Left ventricle myocardium superior (tissue), 1 donor: ENCODE data around the gene ZNF587B. TPM values are rescaled to one million over a fixed set of nuclear protein-coding genes. Genes with fewer than 3 reads are reported as not detected.
"Not testable (repeated sequence)": the region's sequence is repeated elsewhere in the genome, so short reads cannot be mapped to it uniquely, and the experiment has no call there.

Source experiments
- ATAC-seq: fragments of 200-7000 bp; cut with Tn5 transposase; one replicate; pipeline ENCODE4 v1.9.1; 2020; ENCODE audit warnings: mild to moderate bottlenecking, moderate library complexity
- DNase-seq: peaks from one replicate; pipeline ENCODE4 v3.0.0-alpha.2; 2020
- intact Hi-C: fragments of 100-400 bp; cut with micrococcal nuclease; formaldehyde crosslinking; loops from one replicate; pipeline ENCODE4 v1.11.0; 2022
- total RNA-seq: library from RNA; stranded (reverse); fragmentation: NEBNext Ultra II Directional; extraction: Animal tissue kit (Norgen Biotek cat#: 25700); gene quantifications from one replicate; pipeline ENCODE4 v1.2.1, GENCODE V29; 2021
- donor health status: DM: no; HTN: yes; CAD: no; lungs with severe emphysema.

Gene ZNF587B
- total RNA-seq, 1 donor from 2014 or later: 5.6 TPM

DNA sequence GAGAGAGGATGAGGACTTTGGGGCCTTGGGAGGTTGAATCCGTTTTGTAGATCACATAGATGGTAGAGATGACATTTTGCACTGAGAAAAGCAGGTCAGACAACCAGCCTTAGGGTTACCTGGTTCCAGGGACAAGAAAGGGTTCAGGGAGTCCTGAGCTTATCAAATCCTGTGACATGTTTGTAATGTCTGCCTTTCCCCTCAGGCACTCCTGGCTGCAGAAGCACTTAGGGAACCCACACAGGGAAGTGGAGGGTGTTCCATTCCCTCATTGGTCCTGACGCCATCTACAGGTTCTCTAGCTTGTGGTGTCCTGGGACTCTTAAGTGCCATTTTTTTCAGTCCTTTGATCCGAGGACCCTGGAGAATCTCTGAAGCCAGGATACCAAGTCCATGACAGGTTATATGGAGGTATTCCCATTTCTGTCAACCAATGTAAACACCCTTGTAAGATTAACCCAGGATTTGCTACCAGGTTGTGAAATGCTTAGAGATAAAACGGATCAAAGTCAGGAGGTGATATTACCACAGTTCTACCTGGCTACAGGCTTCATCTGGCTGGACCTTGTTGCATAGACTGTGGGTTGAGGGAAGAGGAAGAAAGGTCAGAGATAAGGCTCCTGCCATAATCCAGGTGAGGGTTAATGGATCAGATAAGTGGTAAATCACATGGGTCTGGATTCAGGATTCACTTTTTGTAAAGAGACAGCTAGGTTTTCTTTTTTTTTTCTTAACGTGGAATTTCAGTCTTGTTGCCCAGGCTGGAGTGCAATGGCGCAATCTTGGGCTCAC lies 21.9 kb downstream of the ZNF587B start:
- intact Hi-C loops, ATAC-seq, DNase-seq: not testable (repeated sequence)

DNA sequence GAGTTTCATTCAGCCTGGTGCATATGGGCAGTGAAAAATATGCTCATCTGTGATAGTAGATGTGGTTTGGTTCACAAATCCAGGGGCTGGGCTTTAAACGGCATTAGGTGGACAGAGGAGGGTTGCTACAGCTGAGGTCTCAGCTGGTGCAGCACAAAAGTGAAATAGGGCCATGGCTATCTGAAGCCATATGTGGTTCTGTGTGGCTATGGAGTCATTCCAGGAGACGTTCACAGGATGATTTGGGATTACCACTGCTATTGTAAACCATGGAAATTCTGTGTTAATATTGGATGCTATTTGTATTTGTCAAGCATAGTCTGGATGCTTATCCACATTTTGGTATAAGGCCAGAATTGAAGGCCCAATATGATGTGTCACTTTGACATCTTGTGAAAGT lies 24.0 kb downstream of the ZNF587B start:
- ATAC-seq, DNase-seq, intact Hi-C loops: not testable (repeated sequence)

DNA sequence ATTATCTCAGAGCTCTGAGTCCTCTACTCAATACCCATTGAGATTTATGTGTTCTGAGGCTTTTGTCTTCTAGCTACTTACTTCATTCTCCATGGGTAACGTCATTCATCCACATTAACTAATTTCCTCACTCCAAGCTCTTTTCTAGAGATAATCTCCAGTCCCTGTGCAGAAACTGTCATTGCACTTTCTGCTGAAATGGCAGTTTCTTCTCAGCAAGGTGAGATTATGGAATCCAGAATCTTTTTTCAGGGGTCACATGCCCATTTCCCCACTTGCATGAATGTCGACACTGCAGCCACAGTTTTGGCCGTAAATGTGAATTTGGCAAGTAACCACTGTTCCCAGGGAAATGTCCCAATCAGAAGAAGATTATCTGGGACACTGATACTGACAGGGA lies 32.3 kb downstream of the ZNF587B start:
- ATAC-seq, intact Hi-C loops, DNase-seq: not testable (repeated sequence)

DNA sequence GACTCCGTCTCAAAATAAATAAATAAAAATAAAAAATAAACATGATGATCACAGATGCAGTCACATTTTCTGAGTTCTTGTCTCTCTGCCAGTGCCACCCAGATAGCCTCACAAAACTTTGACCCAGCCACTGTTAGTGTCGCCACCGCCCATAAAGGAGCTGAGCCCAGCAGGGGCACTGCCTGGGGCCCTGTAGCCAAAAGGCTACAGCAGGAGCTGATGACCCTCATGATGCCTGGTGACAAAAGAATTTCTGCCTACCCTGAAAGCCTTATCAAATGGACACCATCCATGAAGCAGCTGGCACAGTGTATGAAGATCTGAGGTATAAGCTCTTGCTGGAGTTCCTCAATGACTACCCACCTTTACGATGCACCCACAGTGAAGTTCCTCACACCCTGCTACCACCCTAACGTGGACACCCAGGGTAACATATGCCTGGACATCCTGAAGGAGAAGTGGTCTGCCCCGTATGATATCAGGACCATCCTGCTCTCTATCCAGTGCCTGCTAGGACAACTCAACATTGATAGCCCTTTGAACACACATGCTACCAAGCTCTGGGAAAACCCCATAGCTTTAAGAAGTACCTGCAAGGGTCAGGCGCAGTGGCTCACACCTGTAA lies 37.9 kb downstream of the ZNF587B start:
- ATAC-seq (no peak), DNase-seq (no peak)
- intact Hi-C loops: no loop called here

DNA sequence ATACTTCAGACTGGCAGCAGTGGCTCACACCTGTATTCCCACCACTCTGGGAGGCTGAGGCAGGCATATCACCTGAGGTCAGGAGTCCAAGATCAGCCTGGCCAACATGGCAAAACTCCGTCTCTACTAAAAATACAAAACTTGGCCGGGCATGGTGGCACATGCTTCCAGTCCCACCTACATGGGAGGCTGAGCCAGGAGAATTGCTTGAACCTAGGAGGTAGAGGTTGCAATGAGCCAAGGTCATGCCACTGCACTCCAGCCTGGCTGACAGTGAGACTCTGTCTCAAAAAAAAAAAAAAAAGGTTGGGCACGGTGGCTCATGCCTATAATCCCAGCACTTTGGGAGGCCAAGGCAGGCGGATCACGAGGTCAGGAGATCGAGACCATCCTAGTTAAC lies 39.6 kb downstream of the ZNF587B start:
- peak; percentile 70 for ATAC-seq
- DNase-seq, intact Hi-C loops: not testable (repeated sequence)

DNA sequence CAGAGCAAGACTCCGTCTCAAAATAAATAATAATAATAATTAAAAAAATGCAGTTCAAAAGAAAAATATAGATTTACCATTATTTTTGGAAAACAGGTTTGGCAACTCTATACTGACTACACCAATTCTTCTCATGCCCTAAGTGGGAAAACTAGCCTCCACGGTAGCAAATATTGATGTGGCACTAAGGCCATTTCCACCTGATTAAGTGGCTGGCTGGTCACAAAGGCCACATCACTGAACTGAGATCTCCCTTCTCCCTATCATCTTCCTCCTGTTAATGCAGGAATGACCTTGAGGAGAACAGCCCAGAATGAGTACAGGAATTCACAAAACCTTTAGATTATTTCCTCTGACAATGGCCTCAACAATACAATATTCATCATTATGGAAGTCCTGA lies 40.1 kb downstream of the ZNF587B start:
- no peak for DNase-seq
- intact Hi-C loops: no loop called here
- ATAC-seq: no peak

DNA sequence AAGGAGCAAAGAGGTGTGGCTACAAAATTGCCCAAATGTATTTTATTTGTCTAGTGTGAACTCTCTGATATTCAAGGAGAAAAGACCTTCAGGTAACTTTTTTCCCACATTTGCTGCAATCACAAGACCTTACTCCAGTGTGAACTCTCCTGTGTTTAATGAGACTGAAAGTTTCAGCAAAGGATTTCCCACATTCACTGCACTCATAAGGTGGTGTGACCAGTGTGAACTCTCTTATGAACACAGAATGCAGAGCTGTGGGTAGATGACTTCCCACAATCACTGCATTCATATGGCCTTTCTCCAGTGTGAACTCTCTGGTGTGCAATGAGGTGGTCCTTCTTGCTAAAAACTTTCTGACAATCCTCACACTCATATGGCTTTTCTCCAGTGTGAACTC lies 42.4 kb downstream of the ZNF587B start:
- no peak for DNase-seq
- no peak for ATAC-seq
- intact Hi-C loops: no loop called here

DNA sequence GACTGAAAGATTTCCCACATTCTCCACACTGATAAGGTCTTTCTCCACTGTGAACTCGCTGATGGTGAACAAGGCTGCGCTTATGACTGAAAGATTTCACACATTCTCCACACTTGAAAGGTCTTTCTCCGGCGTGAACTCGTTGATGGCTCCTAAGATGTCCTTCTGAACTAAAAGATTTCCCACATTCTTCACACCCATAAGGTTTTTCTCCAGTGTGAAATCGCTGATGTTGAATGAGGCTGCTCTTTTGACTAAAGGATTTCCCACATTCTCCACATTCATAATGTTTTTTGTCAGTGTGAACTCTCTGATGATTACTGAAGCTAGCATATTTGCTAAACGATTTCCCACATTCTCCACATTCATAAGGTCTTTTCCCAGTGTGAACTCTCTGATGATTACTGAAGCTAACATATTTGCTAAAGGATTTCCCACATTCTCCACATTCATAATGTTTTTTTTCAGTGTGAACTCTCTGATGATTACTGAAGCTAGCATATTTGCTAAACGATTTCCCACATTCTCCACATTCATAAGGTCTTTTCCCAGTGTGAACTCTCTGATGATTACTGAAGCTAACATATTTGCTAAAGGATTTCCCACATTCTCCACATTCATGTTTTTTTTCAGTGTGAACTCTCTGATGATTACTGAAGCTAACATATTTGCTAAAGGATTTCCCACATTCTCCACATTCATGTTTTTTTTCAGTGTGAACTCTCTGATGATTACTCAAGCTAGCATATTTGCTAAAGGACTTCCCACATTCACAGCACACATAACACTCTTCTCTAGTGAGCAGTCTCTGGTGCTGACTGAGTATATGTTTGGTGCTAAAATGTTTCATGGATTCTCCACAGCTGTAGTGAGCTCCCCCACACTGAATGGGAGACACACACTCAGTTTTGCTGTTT lies 44.0 kb downstream of the ZNF587B start:
- DNase-seq, ATAC-seq, intact Hi-C loops: not testable (repeated sequence)

DNA sequence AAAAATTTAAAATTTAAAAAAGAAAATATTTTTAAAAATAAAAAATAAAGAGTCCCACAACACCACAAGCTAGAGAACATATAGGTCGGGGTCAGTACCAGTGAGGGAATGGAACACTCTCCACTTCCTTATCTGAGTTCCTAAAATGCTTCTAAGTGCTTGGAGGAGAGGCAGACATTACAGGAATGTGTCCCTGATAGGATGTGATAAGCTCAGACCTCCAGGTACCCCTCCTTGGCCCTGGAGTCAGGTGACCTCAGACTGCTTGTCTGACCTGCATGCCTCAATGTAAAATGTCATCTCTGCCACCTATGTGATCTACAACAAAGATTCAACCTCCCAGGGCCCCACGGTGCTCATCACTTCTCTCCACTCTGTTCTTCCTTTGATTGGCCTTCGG lies 55.9 kb downstream of the ZNF587B start:
- DNase-seq (no peak), ATAC-seq (peak; percentile 26)
- intact Hi-C loops: no loop called here

DNA sequence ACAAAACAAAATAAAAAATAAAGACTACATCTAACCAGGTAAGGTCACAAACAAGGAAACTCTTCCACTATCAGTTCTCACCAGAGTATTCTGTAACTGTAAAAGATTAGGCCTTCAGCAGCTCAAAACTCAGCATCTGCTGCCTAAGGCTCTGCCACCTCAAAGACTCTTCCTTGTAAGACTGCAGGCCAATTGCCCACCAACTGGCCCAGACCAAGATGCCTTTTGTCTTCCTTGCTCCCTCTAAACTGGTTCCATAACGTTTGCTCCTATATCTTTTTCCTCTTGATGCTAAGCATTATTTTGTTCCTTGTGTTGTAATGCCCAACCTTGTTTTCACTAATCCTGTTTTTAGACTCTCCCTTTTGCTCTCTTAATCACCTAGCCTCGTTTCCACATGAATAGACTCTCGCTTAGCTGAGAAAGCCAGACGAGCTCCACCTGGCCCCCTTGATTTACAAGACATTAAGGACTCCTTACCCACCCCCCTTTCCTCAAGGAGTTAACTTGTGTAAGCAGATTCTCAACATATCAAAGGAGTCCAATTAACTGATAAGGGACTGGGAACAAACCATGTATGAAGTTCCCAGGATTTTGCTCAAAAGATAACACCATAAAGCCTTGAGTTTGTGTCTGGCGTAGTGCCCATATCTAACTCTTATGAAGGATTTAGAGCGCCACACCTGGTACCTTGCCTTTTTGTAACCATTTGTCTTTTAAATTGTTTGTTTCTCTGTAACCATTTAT lies 57.3 kb downstream of the ZNF587B start:
- intact Hi-C loops: no loop called here
- no peak for ATAC-seq
- DNase-seq: no peak

DNA sequence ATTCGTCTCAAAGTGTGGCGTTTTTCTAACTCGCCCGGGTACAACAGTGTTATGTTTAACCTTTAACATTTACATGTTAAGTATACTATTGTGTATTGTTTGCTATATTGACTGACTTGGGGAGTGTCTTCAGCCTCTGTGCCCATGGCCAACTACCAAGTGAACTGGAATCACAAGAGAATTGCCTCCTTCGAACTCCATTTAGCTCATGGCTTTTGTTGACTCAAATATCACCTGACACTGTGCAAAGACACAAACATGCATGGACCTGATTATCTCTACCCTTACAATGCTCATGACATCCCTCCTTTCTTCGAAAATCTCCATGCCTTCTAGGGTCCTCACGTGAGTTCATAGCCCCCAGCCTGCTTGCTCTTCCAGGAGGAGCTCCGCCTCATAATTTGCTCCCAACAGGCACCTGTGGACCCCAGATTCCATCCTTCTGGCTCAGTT lies 58.0 kb downstream of the ZNF587B start:
- ATAC-seq: no peak
- intact Hi-C loops: no loop called here

DNA sequence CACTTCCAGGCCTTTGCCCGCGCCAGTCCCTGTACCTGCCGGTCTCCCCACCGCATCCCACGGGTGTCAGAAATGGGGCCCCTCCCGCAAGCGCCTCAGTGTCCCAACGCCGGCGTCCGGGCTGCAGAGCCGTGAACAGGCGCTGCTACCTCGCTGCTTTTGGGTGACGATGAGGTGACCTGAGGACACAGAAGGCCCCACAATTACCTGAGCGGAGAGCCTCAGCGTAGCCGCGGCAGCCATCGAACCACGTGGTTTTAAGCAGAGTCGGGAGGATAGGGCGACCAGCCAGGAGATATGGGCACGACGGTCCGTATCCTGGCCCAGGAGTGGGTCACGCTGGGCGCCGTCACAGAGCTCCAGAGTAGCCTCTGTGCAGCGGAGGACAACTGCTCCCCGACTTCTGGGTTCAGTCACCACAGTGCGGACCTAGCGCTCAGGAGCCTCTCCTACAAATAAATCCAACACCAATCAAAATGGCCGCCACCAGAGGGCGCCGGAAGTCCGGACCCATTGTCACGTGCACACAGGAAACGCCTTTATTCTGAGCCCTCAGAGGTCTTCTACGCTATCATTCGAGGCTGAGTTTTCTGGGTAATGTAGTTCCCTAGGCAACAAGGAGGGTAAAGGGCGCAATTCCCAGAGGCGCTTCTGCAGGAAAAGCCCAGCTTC lies 58.6 kb downstream of the ZNF587B start, which contains the start of gene ZNF814:
ZNF814 (minus strand) TSS at position 478 of the 672 bp plus-strand sequence; CDS start at position 243, 235 bp downstream.
- intact Hi-C loops: no loop called here
- peak; percentile 90 for DNase-seq
- peak; percentile 92 for ATAC-seq

More for the DNA sequence above, 58.0 kb downstream of the ZNF587B start:
- no peak for DNase-seq

DNA sequence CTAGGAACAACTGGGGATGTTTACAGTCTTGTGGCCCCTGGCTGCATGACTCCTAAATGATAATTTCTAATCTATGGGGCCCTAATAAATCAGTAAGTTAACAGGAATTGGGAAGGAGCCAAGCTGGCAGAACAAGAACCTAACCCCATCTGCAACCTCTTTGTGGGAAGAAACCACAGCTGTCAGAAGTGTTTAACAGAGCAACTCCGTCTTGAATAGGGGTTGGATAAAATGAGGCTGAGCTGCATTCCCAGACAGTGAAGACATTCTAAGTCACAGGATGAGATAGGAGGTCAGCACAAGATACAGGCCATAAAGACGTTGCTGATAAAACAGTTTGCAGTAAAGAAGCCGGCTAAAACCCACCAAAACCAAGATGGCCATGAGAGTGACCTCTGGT lies 60.6 kb downstream of the ZNF587B start:
- DNase-seq, ATAC-seq, intact Hi-C loops: not testable (repeated sequence)

Other genes starting within 250 kb of the ZNF587B start
- 4.1 TPM for gene ZIK1, start 246.2 kb upstream of the ZNF587B start, total RNA-seq
- gene ZNF530, start 230.4 kb upstream of the ZNF587B start, total RNA-seq: 3.9 TPM
- 12.9 TPM for gene ZNF134, start 216.1 kb upstream of the ZNF587B start, total RNA-seq
- gene ZNF211, start 197.1 kb upstream of the ZNF587B start, total RNA-seq: 11.1 TPM
- gene ZSCAN4, start 161.4 kb upstream of the ZNF587B start, total RNA-seq: not detected
- gene ZNF551, start 148.3 kb upstream of the ZNF587B start, total RNA-seq: 3.1 TPM
- gene ZNF154, start 121.1 kb upstream of the ZNF587B start, total RNA-seq: 3.5 TPM
- gene ZNF671, start 102.7 kb upstream of the ZNF587B start, total RNA-seq: 6.7 TPM
- gene ZNF776, start 83.5 kb upstream of the ZNF587B start, total RNA-seq: 15.9 TPM
- 8.9 TPM for gene ZNF586, start 60.6 kb upstream of the ZNF587B start, total RNA-seq
- 5.5 TPM for gene ZNF552, start 15.4 kb upstream of the ZNF587B start, total RNA-seq
- 17.7 TPM for gene ZNF587, start 19.6 kb downstream of the ZNF587B start, total RNA-seq
- 14.1 TPM for gene ZNF814, start 58.7 kb downstream of the ZNF587B start, total RNA-seq
- 12.0 TPM for gene ZNF417, start 86.3 kb downstream of the ZNF587B start, total RNA-seq
- 12.0 TPM for gene ZNF418, start 105.1 kb downstream of the ZNF587B start, total RNA-seq
- gene ZNF256, start 117.4 kb downstream of the ZNF587B start, total RNA-seq: 11.0 TPM
- 2.0 TPM for gene C19orf18, start 144.2 kb downstream of the ZNF587B start, total RNA-seq
- 14.1 TPM for gene ZNF606, start 172.5 kb downstream of the ZNF587B start, total RNA-seq
- gene ZSCAN1, start 203.7 kb downstream of the ZNF587B start, total RNA-seq: not detected
- 4.1 TPM for gene ZNF135, start 229.0 kb downstream of the ZNF587B start, total RNA-seq